IMR-90 (cell line): ENCODE data around the gene EHBP1. TPM values are rescaled to one million over a fixed set of nuclear protein-coding genes. Genes with fewer than 3 reads are reported as not detected.
"Not testable (repeated sequence)": the region's sequence is repeated elsewhere in the genome, so short reads cannot be mapped to it uniquely, and the experiment has no call there.

Source experiments
- ATAC-seq: fragments of 200-7000 bp; cut with Tn5 transposase; 2 replicates; pipeline ENCODE4 v1.9.1; 2020; ENCODE audit warnings: low read depth, mild to moderate bottlenecking, moderate library complexity
- BruUV-seq: library from RNA; stranded (reverse); fragments of 400-500 nt; replicated peaks from 2 replicates; lab custom pipeline; 2021; lab: Mats Ljungman, UMichigan
- CTCF ChIA-PET: fragments of 300-600 bp; formaldehyde crosslinking; extraction: SDS; loops from one replicate; lab custom pipeline; 2021; ENCODE audit warnings: antibody characterized with exemption; lab: Yijun Ruan, JAX
- POLR2A ChIA-PET: fragments of 300-600 bp; sonication (Branson Sonifier 250); formaldehyde crosslinking; loops from one replicate; lab custom pipeline; 2022; ENCODE audit warnings: antibody characterized with exemption; ENCODE audit not compliant: unreplicated experiment; lab: Charles Lee
- DNase-seq: peaks from one replicate; pipeline ENCODE4 v3.0.0; 2013
- H2AFZ ChIP-seq: replicated peaks from 2 replicates; pipeline ENCODE3; 2013; ENCODE audit warnings: low read length, mild to moderate bottlenecking; ENCODE audit not compliant: poor library complexity
- H2AK5ac ChIP-seq: 2 replicates; pipeline ENCODE4 v1.6.1; 2013; ENCODE audit warnings: low read depth, low read length, inconsistent platforms
- H2AK9ac ChIP-seq: replicated peaks from 2 replicates; pipeline ENCODE3; 2013; ENCODE audit warnings: mild to moderate bottlenecking, low read depth, low read length, moderate library complexity; ENCODE audit not compliant: poor library complexity
- H2BK120ac ChIP-seq: 2 replicates; pipeline ENCODE4 v1.6.1; 2013; ENCODE audit warnings: low read depth, low read length, inconsistent platforms
- H2BK15ac ChIP-seq: 3 replicates; pipeline ENCODE4 v1.6.1; 2013; ENCODE audit warnings: low read depth, low read length, inconsistent platforms
- H2BK20ac ChIP-seq: 2 replicates; pipeline ENCODE4 v1.6.1; 2013; ENCODE audit warnings: low read depth, mild to moderate bottlenecking, inconsistent platforms, low read length, moderate library complexity
- H2BK5ac ChIP-seq: 2 replicates; pipeline ENCODE4 v1.6.1; 2013; ENCODE audit warnings: mild to moderate bottlenecking, low read depth, low read length, inconsistent platforms; ENCODE audit not compliant: poor library complexity, severe bottlenecking
- H3K14ac ChIP-seq: replicated peaks from 2 replicates; pipeline ENCODE4 v1.6.1; 2013; ENCODE audit warnings: low read depth, low read length, inconsistent platforms
- H3K18ac ChIP-seq: 2 replicates; pipeline ENCODE4 v1.6.1; 2013; ENCODE audit warnings: low read depth, low read length, control low read depth
- H3K23ac ChIP-seq: 2 replicates; pipeline ENCODE4 v1.6.1; 2013; ENCODE audit warnings: low read depth, low read length, inconsistent platforms
- H3K27ac ChIP-seq: 2 replicates; pipeline ENCODE4 v1.5.1; 2013; ENCODE audit warnings: mild to moderate bottlenecking, control low read depth, low read length; ENCODE audit not compliant: insufficient read depth
- H3K27me3 ChIP-seq: 2 replicates; pipeline ENCODE4 v1.6.1; 2013; ENCODE audit warnings: low read length; ENCODE audit not compliant: control insufficient read depth, insufficient read depth
- H3K36me3 ChIP-seq: 2 replicates; pipeline ENCODE4 v1.6.1; 2013; ENCODE audit warnings: low read length, mixed read lengths; ENCODE audit not compliant: control insufficient read depth, insufficient read depth
- H3K4ac ChIP-seq: 2 replicates; pipeline ENCODE4 v1.6.1; 2013; ENCODE audit warnings: low read depth, low read length, inconsistent platforms
- H3K4me1 ChIP-seq: 2 replicates; pipeline ENCODE4 v1.6.1; 2013; ENCODE audit warnings: low read length, mixed read lengths; ENCODE audit not compliant: control insufficient read depth, insufficient read depth
- H3K4me2 ChIP-seq: 2 replicates; pipeline ENCODE4 v1.6.1; 2013; ENCODE audit warnings: low read depth, mild to moderate bottlenecking, control low read depth, low read length, moderate library complexity
- H3K4me3 ChIP-seq: 2 replicates; pipeline ENCODE4 v1.5.1; 2013; ENCODE audit warnings: low read depth, mild to moderate bottlenecking, control low read depth, low read length, moderate library complexity; ENCODE audit not compliant: insufficient read depth
- H3K56ac ChIP-seq: 2 replicates; pipeline ENCODE4 v1.6.1; 2013; ENCODE audit warnings: low read length, inconsistent platforms; ENCODE audit not compliant: insufficient read depth; ENCODE audit errors: extremely low read depth
- H3K79me1 ChIP-seq, 2 experiments: 2 replicates each; pipeline ENCODE4 v1.6.1; 2013; ENCODE audit warnings: low read length in 2 of 2, inconsistent platforms in 1 of 2, low read depth in 1 of 2
- H3K9ac ChIP-seq: 2 replicates; pipeline ENCODE4 v1.6.1; 2013; ENCODE audit warnings: low read depth, low read length, control low read depth
- H3K9me1 ChIP-seq: 2 replicates; pipeline ENCODE4 v1.6.1; 2013; ENCODE audit warnings: low read length, inconsistent platforms; ENCODE audit not compliant: insufficient read depth
- H3K9me3 ChIP-seq: 2 replicates; pipeline ENCODE4 v1.6.1; 2013; ENCODE audit warnings: low read length; ENCODE audit not compliant: control insufficient read depth, insufficient read depth
- H4K20me1 ChIP-seq: 2 replicates; pipeline ENCODE4 v1.6.1; 2013; ENCODE audit warnings: low read length, inconsistent platforms; ENCODE audit not compliant: insufficient read depth
- H4K5ac ChIP-seq: 2 replicates; pipeline ENCODE4 v1.6.1; 2013; ENCODE audit warnings: mild to moderate bottlenecking, low read depth, low read length, control low read depth
- H4K8ac ChIP-seq, 2 experiments: 2 replicates each; pipeline ENCODE4 v1.6.1; 2013; ENCODE audit warnings: low read depth in 2 of 2, low read length in 2 of 2, control low read depth in 1 of 2, inconsistent platforms in 1 of 2
- H4K91ac ChIP-seq: 2 replicates; pipeline ENCODE4 v1.6.1; 2013; ENCODE audit warnings: low read depth, low read length, inconsistent platforms; ENCODE audit not compliant: insufficient read depth
- WGBS, 2 experiments: methylation state at CpG; one replicate each; pipeline versions ENCODE4 v1.1.5 to v1.1.7; 2013; ENCODE audit warnings: missing lambda C conversion rate in 2 of 2; ENCODE audit not compliant: insufficient read length in 1 of 2; ENCODE audit errors: extremely low coverage in 2 of 2; 5-methylcytosine and 5-hydroxymethylcytosine counted together
- dilution Hi-C: fragments of 300-500 bp; cut with HindIII; formaldehyde crosslinking; loops from one replicate; pipeline ENCODE4 v1.14.3; 2018; ENCODE audit warnings: low sequenced_read_pairs; ENCODE audit not compliant: unreplicated experiment
- in situ Hi-C: fragments of 300-500 bp; cut with MboI; formaldehyde crosslinking; loops from 3 replicates; pipeline ENCODE4 v1.14.3; 2019; ENCODE audit warnings: low sequenced_read_pairs, inconsistent platforms, mixed read lengths
- intact Hi-C: fragments of 100-400 bp; cut with micrococcal nuclease; formaldehyde crosslinking; loops from 2 replicates; pipeline ENCODE4 v1.10.0; 2022
- polyA plus RNA-seq, 3 experiments: library from polyadenylated mRNA; depleted of rRNA; stranded (reverse); fragments of >200 nt; gene quantifications; 2 replicates each; pipeline ENCODE4 v1.2.3, GENCODE V29; 2012; ENCODE audit warnings: low replicate concordance in 1 of 3
- total RNA-seq: library from RNA; depleted of rRNA; stranded (reverse); fragments of >200 nt; gene quantifications from 2 replicates; pipeline ENCODE4 v1.2.3, GENCODE V29; 2012

The EHBP1 gene
- total and polyA plus RNA-seq, 2 of the 4 experiments (the other 2 are of a cell fraction): 28.3 to 44.4 TPM

- H2BK20ac ChIP-seq, H3K36me3 ChIP-seq, intact Hi-C loops, ATAC-seq, H3K27ac ChIP-seq, H4K8ac ChIP-seq, H2BK5ac ChIP-seq, H3K4ac ChIP-seq, POLR2A ChIA-PET, dilution Hi-C loops, H4K5ac ChIP-seq, H2AFZ ChIP-seq, H2BK15ac ChIP-seq, H2AK9ac ChIP-seq, H3K4me1 ChIP-seq, H3K18ac ChIP-seq, H2BK120ac ChIP-seq, H3K9me1 ChIP-seq, H3K4me3 ChIP-seq, H4K91ac ChIP-seq, in situ Hi-C loops, H3K14ac ChIP-seq, H3K9ac ChIP-seq, H4K20me1 ChIP-seq, H3K27me3 ChIP-seq, H3K9me3 ChIP-seq, H3K4me2 ChIP-seq, H3K56ac ChIP-seq, DNase-seq, H2AK5ac ChIP-seq, H3K23ac ChIP-seq, BruUV-seq: not testable (repeated sequence)
- peaks cover 44 to 53% of the 10 kb centered on the region in 2 experiments for H3K79me1 ChIP-seq
- WGBS, 2 experiments: no CpG with 5 or more reads among the region's 3 CpGs
- CTCF ChIA-PET: interaction anchor here (0.6 kb wide), 1 partner anchor 20 kb away, joined by 4 read pairs; no protein-coding TSS in a partner anchor
Measured at GRCh38 chr2:62713196-62713595, 7.7 kb downstream of the EHBP1 start.
